DMS79 treated with DMSO at 0.1 percent for 48 hours (cell line): Measurements from ENCODE around the gene KDSR.

Experiments
- DNase-seq: peaks from one replicate; lab custom pipeline; 2025; lab: John Stamatoyannopoulos, UW

KDSR gene

DNA sequence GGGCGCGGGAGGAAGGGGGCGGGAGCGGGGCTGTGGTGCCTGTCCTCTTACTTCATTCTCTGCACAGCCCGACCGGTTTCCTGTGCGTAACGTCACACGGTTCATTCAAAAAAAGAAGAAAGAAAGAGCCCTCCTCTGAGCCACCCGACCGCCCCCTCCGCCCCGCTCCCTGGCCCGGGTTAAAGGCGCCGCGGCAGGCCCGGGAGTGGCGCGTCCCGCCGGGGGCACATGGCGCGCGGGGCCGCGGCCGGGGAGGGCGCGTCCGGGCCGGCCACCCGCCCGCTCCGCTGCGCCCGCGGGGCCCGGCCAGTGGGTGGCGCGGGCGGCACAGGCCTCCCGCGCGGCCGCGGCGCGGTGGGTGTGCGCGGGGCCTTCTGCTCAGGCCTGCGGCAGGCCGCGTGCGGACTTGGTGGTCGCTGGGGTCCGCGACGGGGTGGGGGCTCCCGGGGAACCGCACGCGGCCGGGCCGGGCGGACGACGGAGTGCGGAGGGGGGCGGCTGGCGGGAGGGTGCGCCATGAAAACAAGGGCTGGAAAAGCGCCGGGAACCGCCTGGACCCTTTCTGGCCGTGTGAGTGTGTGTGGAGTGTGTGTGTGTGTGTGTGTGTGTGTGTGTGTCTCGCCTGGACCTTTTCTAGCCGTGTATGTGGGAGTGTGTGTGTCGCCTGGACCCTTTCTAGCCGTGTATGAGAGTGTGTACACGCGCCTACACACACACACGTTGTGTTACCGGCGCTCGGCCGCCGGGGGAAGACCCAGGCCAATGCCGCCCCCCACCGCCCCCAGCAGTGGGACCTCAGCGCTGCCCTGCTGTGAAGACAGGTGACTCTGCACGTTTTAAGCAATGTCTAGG, 46.7 kb downstream of the KDSR start:
- DNase-seq, result peak; percentile 84

DNA sequence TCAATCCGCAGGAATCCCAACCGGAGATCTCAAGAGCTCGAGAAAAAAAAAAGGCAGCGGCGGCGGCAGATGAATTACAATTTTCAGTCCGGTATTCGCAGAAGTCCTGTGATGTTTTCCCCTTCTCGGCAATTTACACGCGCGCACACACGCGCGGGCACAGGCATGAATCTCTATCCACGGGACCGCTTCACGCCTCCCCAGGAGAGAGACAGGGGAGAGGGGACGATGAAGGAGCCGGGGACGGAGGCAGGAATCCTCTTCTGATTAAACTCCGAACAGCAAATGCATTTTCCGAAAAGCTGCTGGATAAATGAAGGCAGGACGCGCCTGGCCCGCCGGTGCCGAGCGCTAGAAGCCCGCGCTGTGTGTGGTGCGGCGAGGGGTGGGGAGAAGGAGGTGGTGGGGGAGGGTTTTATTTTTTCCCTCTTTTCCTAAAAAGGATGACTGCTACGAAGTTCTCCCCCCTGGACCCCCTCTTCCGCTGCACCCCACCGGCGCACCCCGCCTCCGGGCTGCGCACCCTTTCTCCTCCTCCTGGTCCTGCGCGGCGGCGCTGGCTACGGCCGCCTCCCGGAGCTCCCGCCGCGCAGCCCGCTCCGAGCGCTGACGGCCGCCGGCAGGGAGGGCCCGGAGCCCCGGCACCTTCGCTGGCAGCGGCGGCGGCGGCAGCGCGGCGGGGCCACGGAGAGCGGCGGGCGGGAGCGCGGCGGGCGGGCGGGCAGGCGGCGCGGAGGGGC, 47.5 kb downstream of the KDSR start, which contains the start of gene BCL2:
BCL2 (minus strand) TSS at position 387 of the 740 bp plus-strand sequence.
- DNase-seq, result peak; percentile 75

DNA sequence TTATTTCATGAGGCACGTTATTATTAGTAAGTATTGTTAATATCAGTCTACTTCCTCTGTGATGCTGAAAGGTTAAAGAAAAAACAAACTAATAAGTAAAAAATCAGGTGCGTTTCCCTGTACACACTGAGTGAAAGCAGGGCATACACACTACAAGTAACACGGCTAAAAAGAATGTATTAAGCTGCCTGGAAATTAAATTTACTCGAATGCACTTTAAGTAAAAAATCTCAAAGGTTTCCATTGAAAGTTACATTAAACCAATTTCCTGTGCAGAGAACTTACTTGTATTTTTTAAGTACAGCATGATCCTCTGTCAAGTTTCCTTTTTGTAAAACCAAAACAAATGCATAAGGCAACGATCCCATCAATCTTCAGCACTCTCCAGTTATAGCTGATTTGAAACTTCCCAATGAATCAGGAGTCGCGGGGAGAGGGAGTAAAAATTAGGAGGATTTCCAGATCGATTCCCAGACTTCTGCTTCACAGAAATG, 48.1 kb downstream of the KDSR start:
- no peak for DNase-seq

DNA sequence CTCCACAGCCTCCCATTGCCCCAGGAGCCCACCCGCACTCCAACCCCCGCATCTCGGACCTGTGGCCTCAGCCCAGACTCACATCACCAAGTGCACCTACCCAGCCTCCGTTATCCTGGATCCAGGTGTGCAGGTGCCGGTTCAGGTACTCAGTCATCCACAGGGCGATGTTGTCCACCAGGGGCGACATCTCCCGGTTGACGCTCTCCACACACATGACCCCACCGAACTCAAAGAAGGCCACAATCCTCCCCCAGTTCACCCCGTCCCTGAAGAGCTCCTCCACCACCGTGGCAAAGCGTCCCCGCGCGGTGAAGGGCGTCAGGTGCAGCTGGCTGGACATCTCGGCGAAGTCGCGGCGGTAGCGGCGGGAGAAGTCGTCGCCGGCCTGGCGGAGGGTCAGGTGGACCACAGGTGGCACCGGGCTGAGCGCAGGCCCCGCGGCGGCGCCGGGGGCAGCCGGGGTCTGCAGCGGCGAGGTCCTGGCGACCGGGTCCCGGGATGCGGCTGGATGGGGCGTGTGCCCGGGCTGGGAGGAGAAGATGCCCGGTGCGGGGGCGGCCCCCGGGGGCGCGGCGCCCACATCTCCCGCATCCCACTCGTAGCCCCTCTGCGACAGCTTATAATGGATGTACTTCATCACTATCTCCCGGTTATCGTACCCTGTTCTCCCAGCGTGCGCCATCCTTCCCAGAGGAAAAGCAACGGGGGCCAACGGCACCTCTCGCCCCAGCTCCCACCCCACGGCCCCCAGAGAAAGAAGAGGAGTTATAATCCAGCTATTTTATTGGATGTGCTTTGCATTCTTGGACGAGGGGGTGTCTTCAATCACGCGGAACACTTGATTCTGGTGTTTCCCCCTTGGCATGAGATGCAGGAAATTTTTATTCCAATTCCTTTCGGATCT, 48.8 kb downstream of the KDSR start:
- peak; percentile 85 for DNase-seq

DNA sequence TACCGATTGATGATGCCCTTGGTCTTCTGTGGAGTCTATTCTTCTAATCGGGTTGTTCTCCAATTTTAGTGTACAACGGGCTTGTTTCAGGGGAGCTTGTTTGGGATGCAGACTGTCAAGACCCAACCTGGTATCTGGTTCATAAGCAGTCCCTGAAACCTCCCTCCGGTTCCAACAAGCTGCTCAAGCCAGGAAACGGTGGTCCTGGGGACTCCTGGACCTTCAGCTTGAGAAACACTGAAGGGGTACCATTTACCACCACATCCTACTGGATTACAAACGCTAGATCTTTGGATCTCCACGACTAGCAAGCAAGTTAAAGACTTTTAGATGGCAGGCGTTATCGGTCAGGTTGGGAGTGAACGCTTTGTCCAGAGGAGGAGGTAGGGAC, 49.5 kb downstream of the KDSR start:
- peak; percentile 76 for DNase-seq

DNA sequence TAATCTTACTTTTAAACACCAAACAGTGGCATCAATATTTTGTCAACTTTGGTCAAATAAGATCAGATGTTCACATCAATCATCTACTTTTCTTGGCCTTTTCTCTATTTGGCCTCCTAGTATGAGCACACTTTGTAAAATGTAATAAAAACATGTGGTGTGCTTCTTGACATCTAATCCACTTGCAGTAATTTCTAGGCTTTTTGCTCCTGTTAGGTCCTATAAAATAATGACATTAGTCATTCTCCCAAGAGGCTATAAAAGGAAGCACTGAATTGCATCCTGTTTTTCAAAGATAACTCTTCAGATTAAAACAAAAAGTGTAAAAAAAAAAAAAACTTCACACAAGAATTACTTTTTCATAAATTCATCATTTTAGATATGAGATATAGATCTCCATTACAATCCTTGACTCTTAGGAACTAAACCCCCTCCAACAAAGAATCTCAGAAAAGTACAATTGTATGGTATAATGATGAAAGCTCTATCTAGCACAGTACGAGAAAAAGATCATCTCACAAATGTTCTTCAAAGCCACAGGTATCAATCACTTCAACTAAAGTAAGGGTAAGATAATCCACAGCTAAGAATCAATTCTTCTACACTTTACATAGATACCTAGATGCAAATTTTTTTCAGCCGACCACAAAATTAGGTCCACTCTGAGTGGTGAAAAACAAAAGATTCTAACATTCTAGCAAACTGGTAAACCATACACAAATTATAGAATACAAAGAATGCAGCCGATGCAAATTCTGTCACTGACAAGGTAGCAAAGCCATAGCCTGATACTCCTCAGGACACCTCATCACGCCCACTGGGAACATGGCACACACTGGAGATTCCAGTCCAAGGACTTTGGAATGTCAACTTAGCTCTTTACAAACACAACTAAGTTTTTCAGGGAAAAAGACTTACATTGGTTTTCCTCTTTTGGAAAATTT, 50.1 kb downstream of the KDSR start:
- DNase-seq, result peak; percentile 52

DNA sequence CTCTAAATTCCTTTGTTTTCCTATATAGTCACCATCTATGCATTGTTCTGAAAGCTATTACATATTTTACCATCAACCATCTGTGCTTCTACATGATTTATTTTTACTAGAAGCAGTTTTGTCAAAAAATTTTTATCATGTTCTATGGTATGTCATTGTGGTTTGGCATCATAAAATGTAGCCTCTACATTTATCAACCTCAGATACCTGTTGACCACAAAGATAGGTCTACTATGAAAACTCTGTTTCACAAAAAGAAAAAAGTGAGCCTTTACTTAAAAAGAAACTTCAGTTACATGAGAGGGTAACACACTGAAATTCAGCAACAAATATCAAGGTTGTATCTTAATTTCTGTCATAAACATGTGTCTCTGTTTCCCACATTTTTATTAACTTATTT, 51.1 kb downstream of the KDSR start:
- DNase-seq, result no peak

DNA sequence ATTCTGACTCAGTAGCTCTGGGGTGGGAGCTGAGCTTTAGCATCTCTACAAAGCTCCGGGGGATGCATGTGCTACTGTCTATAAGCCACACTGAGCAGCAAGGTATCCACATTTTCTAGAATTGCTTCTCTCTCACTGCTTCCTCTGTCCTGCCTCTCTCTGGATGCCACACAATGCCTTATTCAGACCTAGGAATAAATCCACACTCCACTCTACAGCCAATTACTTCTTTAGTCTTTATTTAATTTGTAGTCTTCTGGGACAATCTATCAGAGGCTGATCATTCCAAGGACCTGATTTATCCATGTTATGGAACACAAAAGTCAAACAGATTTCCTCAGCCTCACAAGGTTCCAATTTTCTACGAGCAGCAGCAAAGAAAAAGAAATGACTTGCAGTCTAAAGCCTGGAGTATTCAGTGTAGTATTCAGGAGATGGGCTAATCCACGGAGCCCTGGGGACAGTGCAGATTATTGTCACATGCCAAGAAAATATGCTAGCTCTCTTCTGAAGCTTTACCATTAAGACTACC, 51.8 kb downstream of the KDSR start:
- peak; percentile 33 for DNase-seq

DNA sequence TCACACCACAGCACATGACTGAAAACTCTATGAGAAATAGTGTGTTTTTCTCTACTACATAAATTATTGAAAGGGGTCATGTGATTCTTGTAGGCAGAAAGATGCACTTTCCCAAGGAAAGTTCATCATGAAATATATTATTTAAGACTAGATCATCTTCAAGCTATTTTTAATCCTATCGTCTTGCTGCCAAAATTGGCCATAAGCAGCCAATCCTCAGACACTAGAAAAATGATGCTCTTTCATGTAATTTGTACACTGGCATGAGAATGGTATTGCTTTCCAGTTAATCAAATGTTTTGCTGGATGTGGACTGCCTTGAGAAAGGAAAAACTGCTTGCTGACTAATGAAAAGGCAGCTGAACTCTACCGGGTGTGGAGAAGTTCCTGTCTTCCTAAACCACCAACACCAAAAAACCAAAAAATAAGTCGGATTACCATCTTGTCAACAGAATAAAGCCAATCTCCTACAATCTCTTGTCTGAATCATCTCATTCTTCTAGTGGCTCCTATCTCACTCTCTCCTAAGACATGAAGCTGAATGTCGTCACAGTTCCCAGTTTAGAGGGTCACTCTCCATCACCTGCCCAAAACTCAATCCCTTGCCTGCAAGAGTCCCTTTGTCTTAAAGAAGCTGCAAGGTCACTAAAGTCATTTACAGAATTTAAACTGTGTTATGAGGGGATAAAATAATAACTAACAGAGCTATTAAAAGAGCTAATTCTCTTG, 52.8 kb downstream of the KDSR start:
- no peak for DNase-seq

DNA sequence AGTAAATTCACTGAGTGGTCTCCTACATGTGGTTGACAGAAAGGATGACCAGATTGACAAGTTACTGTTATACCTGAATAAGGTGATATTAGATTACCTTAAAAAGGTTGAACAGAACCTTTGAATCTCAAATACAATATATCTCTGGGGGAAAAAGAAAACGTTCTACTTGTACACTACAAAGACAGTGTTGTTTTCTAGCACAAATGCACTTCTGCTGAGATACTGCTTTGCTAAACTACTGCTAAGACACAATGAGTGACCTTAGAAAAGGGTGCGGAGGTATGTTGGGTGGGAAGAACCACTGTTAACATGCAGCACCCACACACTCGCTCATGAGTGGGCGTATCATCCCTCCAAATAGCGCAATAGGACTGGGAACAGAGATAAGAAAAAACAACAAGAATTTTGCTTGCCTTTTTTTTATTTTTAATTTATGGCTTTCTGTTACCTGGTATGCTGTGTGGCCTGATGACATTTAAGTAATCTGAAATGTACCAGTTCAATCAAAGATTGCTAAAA, 53.5 kb downstream of the KDSR start:
- DNase-seq, result no peak

DNA sequence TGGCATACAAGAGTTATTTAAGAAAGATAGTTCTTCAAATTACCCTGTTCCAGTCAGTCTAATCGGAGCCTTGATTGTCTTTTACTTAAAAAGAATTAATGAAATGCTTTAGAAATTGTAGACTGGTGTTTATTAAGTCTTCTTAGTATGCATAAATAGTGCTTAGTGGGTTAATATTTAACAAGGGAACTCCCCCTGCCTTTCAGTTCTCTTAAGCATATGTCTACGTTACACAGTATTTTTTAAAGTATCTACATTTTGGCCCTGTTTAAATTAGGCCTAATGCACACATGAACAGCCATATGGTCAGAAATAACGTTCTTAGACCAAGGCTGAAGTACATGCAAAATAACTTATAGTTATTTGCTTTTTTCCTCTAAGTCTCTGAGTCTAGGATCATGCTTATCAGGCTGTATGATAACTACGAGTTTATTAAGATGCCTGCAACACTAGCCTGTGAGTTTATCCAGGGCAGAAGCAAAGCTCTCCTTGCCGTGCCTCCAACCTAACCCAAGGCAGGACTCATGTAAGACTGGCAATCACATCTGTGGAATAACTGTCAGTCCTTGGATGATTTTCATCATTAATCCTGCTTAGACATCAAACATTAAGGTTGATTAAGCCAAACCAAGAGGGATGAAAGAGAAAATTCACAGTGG, 54.1 kb downstream of the KDSR start:
- DNase-seq, result no peak

DNA sequence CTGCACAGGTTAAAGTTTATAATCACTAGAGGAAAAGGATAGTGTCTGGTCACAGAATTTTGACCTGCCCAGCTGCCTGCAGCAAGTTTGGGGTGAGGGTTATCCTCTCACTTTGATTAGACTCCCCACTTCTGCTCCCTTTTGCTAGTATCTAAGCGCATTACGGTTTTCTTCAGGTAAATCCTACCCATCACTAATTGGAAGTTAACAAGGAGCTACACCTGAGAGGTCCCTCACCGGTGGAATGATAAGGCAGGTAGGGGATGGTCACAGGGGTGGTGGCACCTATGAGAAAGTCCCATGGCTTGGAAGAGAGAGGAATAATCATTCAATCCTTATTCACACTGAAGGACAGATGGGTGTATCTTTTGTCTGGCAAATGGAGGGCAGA, 55.0 kb downstream of the KDSR start:
- DNase-seq, result no peak

DNA sequence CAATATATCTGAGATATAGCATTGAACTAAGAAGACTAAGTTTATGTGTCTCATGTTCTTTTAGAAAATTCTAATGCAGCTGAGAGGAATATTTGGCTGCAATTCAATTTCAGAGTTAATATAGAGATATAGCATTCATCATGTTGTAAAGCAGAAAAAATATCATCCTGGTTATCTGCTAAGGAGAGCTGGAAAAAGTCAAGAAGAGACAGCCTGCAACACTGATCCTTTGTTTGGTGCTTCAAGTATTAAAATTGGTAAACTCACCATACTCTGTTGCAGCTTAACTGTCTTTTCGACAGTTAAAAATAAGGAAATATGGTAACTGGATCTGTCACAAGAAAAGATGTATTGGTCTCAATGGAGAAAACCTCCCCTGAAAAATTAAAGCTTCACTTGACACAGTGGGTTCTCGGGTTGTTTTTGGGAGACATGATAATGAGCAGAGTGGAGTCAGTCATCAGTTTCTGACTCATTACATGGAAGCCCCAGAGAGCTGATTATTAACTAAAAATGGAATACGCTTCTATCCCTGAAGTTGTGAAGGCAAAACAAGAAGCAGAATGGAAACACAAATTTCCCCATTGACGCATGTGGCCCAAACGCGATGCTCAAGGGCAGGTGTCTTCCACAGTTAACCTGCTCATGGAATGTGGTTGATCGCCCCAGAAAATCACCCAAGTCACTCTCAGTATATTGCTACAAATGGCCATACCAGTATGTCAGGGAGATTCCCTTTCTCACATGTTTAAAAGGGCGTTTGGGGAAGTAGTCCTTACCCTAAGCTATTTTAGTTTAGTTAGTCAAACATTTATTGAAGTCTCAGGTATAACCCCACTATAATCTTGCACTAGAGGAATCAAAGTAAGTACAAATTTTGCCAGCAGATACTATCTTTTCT, 55.6 kb downstream of the KDSR start:
- DNase-seq, result no peak

DNA sequence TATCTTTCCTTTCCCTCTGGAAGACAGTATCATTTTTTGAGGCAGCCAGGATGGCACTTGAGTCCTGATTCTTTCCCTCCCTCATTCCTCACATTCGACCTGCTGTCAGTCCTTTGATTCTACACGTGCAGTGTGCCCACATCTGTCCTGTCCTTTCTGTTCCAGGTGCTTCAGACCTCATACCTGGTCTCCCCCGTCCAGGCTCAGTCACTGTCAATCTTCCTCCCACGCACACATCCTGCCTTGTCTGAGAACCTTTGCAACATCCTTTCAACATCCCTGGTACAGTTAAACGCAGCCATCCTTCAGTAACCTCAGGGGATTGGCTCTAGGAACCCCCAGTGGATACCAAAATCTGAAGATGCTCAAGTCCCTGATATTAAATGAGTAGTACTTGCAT, 57.6 kb downstream of the KDSR start:
- no peak for DNase-seq

DNA sequence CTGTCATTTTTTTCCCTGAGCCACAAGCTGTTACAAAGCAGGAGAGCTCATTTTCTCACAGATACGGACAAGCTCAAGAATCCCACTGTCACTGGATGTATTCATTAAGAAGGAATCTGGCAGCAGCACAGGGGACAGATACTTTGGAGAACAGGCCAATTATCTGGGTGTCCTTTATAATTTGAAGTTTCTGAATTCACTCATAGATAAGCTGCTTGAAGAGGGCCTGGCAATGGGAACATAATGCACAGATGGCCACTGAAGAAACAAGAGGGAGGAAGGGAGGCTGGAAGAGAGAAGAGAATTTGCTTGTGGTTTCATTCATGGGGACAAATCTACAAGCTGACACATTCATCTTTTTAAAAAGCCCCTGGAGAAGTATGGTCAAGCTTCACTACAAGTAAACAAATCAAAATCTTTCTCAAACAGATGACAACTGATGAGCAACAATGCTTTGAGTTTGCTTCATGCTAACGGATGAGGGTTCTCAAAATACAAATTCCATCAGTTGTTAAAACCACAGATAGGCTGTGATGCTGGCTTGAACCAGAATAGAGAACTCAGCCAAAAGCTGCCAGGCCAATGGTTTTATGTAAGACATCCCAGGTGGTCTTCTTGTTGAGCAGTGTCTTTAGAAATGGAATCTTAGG, 59.3 kb downstream of the KDSR start:
- DNase-seq, result peak; percentile 14

DNA sequence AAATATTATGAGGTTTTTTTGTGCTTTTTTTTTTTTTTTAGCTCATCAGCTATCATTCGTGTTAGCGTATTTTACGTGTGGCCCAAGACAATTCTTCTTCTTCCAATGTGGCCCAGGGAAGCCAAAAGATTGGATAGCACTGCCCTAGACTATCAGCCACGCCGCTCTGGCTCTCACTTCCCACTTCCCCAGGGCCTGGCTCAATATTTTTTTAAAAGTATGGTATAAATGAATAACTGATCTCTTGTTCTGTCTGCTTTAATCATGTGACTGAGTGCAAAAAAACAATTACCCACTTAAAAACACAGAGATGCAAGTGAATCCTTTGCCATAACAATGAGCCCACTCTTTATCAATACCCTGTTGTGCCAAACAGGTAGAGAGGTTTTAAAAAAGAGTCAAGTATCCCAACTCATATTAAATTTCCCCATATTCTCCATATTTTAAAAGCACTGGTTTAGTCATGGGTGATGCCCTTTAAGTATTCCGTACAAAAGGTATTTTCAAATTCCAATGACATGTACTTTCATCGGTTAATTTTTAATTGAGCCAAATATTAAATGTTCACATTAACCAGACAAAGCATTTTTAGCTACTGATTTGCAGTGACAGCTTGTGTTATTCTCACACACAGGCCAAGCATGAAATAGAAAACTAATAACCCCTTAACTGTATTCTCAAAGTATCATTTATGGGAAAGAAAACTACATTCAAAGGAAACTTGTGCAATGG, 60.0 kb downstream of the KDSR start:
- no peak for DNase-seq

DNA sequence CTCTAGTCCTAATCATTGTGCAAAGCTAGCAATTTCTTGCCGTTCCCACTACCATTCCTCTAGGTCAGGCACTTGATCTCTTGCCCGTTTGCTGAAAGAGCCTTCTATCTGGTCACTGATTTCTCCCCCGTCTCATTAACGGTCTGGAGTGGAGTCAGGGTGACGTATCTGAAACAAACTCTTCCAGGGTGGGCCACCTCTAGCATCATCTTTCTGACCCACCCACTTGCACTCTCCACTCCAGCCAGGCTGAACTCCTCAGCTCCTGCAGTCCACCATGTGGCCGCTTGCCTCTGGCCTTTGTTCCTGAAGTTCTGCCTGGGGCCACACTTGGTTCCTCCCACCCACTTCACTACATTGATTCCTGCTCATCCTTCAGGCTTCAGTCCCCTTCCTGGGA, 60.8 kb downstream of the KDSR start:
- no peak for DNase-seq
